ENCODE results near the gene GID8.

DNA sequence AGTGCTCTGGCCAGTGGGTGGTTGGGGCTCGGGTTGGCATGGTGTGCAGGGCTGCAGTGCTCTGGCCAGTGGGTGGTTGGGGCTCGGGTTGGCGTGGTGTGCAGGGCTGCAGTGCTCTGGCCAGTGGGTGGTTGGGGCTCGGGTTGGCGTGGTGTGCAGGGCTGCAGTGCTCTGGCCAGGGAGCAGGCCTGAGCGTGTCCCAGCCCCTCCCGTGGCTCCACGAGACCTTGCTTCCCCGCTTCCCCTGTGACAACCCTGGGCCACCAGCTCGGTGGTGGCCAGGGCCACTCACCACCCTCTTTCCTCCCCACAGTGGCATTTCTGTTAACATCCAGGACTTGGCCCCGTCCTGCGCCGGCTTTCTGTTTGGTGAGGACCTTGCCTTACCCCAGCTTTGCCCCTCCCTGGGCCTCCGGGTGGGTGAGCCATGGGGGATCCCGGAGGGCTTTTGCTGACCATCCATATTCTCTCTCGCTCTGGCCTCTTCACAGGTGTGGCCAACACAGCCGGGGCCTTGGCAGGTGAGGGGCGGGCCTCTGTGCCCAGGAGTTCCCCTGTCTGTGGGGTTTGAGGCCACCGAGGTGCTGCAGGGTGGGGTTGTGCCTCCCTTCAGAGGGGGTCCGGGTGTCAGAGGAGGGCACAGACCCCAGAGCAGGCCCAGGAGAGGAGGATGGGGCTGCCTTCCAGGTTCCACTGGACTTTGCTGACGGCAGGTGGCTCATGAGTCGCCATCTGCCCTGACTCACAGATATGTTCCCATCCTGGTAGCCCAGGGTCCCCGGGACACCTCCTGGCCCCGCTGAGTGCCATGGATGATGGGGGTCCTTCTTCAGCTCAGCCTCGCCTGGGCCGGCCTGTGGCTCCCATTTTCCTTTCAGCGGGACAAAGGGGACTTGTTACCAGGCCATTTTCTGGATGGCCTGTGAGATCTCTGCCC, 28.5 kb downstream of the GID8 start:
- TF ChIP-seq, protein P1, sequence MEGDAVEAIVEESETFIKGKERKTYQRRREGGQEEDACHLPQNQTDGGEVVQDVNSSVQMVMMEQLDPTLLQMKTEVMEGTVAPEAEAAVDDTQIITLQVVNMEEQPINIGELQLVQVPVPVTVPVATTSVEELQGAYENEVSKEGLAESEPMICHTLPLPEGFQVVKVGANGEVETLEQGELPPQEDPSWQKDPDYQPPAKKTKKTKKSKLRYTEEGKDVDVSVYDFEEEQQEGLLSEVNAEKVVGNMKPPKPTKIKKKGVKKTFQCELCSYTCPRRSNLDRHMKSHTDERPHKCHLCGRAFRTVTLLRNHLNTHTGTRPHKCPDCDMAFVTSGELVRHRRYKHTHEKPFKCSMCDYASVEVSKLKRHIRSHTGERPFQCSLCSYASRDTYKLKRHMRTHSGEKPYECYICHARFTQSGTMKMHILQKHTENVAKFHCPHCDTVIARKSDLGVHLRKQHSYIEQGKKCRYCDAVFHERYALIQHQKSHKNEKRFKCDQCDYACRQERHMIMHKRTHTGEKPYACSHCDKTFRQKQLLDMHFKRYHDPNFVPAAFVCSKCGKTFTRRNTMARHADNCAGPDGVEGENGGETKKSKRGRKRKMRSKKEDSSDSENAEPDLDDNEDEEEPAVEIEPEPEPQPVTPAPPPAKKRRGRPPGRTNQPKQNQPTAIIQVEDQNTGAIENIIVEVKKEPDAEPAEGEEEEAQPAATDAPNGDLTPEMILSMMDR (IDR thresholded peaks at IDR 0.05; ENCODE audit: poor library complexity, severe bottlenecking), result no peak
- TF ChIP-seq POLR2AphosphoS5 (IDR thresholded peaks at IDR 0.05) (no peak), RAD21 (conservative IDR thresholded peaks at IDR 0.05) (no peak), TAF1 (IDR thresholded peaks at IDR 0.05; ENCODE audit: low read depth) (no peak), EZH2 (IDR thresholded peaks at IDR 0.05; ENCODE audit: borderline replicate concordance, insufficient read depth, low read length, poor library complexity, severe bottlenecking) (no peak), MXI1 (conservative IDR thresholded peaks at IDR 0.05; ENCODE audit: poor library complexity, severe bottlenecking) (no peak), EP300 (conservative IDR thresholded peaks at IDR 0.05; ENCODE audit: poor library complexity, severe bottlenecking) (no peak), SMC3 (conservative IDR thresholded peaks at IDR 0.05; ENCODE audit: poor library complexity) (no peak)
- TF ChIP-seq, protein P2, sequence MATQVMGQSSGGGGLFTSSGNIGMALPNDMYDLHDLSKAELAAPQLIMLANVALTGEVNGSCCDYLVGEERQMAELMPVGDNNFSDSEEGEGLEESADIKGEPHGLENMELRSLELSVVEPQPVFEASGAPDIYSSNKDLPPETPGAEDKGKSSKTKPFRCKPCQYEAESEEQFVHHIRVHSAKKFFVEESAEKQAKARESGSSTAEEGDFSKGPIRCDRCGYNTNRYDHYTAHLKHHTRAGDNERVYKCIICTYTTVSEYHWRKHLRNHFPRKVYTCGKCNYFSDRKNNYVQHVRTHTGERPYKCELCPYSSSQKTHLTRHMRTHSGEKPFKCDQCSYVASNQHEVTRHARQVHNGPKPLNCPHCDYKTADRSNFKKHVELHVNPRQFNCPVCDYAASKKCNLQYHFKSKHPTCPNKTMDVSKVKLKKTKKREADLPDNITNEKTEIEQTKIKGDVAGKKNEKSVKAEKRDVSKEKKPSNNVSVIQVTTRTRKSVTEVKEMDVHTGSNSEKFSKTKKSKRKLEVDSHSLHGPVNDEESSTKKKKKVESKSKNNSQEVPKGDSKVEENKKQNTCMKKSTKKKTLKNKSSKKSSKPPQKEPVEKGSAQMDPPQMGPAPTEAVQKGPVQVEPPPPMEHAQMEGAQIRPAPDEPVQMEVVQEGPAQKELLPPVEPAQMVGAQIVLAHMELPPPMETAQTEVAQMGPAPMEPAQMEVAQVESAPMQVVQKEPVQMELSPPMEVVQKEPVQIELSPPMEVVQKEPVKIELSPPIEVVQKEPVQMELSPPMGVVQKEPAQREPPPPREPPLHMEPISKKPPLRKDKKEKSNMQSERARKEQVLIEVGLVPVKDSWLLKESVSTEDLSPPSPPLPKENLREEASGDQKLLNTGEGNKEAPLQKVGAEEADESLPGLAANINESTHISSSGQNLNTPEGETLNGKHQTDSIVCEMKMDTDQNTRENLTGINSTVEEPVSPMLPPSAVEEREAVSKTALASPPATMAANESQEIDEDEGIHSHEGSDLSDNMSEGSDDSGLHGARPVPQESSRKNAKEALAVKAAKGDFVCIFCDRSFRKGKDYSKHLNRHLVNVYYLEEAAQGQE (IDR thresholded peaks at IDR 0.05; ENCODE audit: borderline replicate concordance), result no peak
